GM10248 (cell line): ENCODE results near the gene CEP104.

Source experiments
- CTCF ChIA-PET: fragments of 300-600 bp; sonication (Branson Sonifier 250); formaldehyde crosslinking; extraction: SDS; loops from one replicate; lab custom pipeline; 2021; ENCODE audit warnings: antibody characterized with exemption; lab: Yijun Ruan, JAX
- POLR2A ChIA-PET: fragments of 350-650 bp; sonication (Branson Sonifier 250); formaldehyde crosslinking; extraction: SDS; loops from one replicate; lab custom pipeline; 2020; ENCODE audit warnings: antibody characterized with exemption; lab: Yijun Ruan, JAX
- DNase-seq: peaks from one replicate; pipeline ENCODE4 v3.0.0; 2012; ENCODE audit errors: extremely low spot score
- TF ChIP-seq, protein P1 (sequence below): IDR thresholded peaks from 2 replicates; pipeline ENCODE4 v1.5.1; 2012; ENCODE audit warnings: mild to moderate bottlenecking, low read depth; ENCODE audit errors: extremely low read depth, missing control alignments, control extremely low read depth

The CEP104 gene

DNA sequence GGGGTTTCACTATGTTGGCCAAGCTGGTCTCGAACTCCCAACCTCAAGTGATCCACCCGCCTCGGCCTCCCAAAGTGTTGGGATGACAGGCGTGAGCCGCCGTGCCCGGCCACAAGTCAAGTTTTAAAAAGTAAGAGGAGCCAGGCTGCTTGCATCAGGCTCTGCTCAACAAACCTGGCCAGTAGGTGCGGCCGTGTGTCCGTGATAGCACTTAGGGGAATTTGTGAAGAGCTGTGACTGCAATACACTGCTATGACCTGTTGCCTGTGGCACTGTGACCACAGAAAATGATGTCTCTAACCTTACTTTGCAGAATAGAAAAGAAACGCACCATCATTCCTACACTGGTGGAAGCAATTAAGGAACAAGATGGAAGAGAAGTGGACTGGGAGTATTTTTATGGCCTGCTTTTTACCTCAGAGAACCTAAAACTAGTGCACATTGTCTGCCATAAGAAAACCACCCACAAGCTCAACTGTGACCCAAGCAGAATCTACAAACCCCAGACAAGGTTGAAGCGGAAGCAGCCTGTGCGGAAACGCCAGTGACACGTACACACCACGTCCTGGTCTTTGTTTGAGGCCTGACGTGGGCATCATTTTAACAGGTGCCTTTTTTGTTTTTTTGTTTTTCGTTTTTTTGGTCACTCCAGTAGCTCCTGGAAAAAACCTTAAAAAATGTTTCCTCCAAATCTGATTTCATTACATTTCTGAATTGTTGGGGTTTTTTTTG is 26.3 kb upstream of the CEP104 start:
- ChIA-PET POLR2A (no interaction called here), CTCF (no interaction called here)
- no peak for DNase-seq
- TF ChIP-seq, protein P1, sequence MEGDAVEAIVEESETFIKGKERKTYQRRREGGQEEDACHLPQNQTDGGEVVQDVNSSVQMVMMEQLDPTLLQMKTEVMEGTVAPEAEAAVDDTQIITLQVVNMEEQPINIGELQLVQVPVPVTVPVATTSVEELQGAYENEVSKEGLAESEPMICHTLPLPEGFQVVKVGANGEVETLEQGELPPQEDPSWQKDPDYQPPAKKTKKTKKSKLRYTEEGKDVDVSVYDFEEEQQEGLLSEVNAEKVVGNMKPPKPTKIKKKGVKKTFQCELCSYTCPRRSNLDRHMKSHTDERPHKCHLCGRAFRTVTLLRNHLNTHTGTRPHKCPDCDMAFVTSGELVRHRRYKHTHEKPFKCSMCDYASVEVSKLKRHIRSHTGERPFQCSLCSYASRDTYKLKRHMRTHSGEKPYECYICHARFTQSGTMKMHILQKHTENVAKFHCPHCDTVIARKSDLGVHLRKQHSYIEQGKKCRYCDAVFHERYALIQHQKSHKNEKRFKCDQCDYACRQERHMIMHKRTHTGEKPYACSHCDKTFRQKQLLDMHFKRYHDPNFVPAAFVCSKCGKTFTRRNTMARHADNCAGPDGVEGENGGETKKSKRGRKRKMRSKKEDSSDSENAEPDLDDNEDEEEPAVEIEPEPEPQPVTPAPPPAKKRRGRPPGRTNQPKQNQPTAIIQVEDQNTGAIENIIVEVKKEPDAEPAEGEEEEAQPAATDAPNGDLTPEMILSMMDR, result no peak

DNA sequence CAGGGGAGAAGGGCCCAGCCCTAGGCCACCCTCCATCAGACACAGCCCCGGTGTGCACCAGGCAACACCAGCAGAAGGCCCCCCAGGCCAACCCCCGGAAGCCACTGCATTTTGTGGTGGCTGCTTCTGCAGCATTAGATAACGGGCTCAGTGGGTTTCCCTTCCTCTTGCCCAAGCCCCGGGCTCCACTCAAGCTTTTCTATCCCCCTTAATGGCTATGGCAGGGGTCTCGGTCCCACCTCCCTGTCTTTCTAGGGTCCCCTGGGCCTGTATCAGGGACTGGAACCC is 24.1 kb upstream of the CEP104 start:
- ChIA-PET POLR2A (no interaction called here), CTCF (no interaction called here)
- DNase-seq, result no peak
- TF ChIP-seq, protein P1, result no peak

DNA sequence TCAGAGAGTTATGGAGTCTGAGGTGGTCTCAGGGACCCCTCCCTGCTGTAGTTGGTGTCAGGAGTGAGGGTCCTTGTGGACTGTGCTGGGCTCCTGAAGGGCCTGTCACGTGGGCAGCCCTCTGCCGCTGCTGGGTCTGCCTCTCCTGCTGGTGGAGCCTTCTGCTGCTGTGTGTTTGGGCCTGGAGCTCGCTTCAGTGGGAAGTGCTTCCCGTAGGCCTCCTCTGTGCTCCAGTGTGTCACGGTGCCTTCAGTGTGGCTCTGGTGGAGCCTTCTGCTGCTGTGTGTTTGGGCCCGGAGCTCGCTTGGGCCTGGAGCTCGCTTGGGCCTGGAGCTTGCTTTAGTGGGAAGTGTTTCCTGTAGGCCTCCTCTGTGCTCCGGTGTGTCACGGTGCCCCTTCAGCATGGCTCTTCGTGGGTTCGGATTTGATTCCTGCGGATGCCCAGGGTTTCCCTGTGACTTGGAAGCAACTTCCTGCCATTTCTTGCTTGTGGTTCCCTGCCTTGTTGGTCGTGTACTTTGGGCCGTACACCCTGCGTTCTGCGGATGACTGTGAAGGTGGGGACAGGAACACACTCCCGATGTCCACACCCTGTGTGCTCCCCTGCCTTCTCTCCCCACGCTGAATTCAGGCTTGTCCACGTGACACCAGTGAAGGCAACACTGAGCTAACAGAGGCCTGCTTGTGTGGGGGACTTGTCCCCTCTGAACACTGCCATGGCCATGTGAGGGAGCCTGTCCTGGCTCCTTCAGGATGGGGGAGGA is 23.6 kb upstream of the CEP104 start:
- POLR2A ChIA-PET, result no interaction called here
- TF ChIP-seq, protein P1, result no peak
- DNase-seq, result no peak
- CTCF ChIA-PET, result no interaction called here

DNA sequence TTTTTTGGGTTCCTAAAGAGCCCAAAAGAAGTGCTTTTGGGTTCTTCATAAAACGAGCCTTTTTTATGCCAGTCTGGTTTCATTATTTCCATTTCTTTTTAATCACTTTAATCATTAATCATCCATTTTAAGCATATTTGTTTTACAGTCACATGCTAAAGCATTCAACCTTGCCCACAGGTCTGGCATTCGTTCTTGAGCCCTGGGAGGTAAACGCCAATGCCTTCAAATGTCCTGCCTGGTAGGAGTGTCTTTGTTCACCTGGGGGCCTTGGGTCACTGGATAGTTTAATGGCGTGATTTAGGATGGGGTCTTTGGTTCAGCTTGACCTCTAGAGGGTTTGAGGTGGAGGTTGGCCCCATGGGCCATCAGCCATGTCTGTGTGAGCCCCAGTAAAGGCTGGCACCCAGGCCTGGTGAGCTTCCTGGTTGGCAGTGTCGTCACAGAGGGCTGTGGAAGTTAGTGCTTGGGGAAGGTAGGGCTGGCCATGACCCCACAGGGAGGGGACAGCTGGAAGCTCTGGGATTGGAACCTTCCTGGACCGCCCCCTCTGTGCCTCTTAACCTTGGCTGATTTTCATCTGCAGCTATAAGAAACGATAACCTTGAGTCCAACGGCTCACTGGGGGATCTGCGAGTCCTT is 22.9 kb upstream of the CEP104 start:
- TF ChIP-seq, protein P1, result no peak
- POLR2A ChIA-PET, result no interaction called here
- CTCF ChIA-PET, result no interaction called here

DNA sequence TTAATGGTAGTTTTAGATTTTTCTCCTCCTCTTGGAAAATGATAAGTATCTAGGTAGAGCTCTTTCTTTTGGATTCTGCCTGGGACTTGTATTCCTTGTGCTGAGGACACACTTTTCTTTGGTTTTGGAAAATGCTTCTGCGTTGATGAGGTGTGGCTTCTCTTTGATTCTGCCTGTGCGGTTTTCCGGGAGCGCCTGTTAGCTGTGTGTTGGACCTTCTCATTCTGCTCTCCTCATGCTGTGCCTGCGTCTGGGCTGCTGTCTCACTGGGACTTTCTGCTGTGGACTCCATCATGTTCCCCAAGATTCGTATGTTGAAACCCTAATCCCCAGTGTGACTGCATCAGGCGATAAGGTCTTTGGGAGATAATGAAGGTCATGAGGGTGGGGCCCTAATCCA is 22.1 kb upstream of the CEP104 start:
- CTCF ChIA-PET, result no interaction called here
- no peak for DNase-seq
- POLR2A ChIA-PET, result no interaction called here
- TF ChIP-seq, protein P1, result no peak

More for the DNA sequence above, 22.9 kb upstream of the CEP104 start:
- DNase-seq, result no peak

DNA sequence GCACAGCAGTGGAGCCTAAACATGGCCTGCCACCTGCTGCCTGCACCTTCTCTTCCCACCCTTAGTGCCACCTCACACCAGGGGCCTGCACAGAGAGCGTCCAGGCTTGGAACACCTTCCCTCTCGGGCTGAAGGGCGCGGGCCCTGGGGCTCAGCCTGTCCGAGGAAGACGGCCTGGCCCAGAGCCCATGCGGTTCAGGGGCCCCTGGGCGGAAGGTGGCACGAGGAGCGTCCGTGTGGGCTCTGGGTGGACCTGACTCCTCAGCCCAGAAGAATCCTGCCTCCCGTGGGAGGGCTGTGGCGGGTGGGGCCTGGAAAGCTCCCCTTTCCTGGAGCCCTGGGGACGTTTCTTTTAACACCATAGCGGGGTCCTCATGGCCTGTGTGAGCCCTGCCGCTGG is 19.7 kb upstream of the CEP104 start:
- ChIA-PET CTCF (no interaction called here), POLR2A (no interaction called here)
- TF ChIP-seq, protein P1, result no peak
- no peak for DNase-seq
